H1 (cell line): ENCODE measurements around the gene PTBP3. TPM values are rescaled to one million over a fixed set of nuclear protein-coding genes. Genes with fewer than 3 reads are reported as not detected.

Source experiments
- polyA plus RNA-seq, 7 experiments: library from polyadenylated mRNA; depleted of rRNA in 3 of 7; stranded (reverse) in 5 of 7; unstranded in 2 of 7; fragments of >200 nt in 5 of 7; fragments of 200-250 nt in 2 of 7; gene quantifications; 1 replicate in 5 of 7; 2 replicates in 1 of 7; 4 replicates in 1 of 7; pipeline versions ENCODE4 v1.2.1 to v1.2.3, GENCODE V29; 2011 to 2013; ENCODE audit warnings: missing spikeins in 2 of 7, mixed read lengths in 2 of 7
- small RNA-seq: library from polyadenylated mRNA; stranded (forward); fragments of <200 nt; extraction: miRNeasy Mini kit (QIAGEN cat#:217004); gene quantifications from one replicate; pipeline ENCODE3, GENCODE V24; 2013; ENCODE audit not compliant: insufficient read depth
- total RNA-seq: library from RNA; stranded (reverse); fragmentation: NEBNext Ultra II Directional; extraction: Animal tissue kit (Norgen Biotek cat#: 25700); gene quantifications from 2 replicates; pipeline ENCODE4 v1.2.1, GENCODE V29; 2021

PTBP3 gene
- total and polyA plus RNA-seq, 2 of the 8 experiments (the other 6 are each of a cell fraction or from before 2014, with no cell fraction given), result 51.0 to 124 TPM

Small RNA genes within 50 kb of the gene (small RNA-seq; reads per million reads assigned to genes)
- gene RF00019 (not detected), gene RN7SL430P (not detected), gene RN7SL57P (not detected), gene RNA5SP295 (not detected)

Other genes starting within 250 kb of the PTBP3 start
- gene SUSD1, start 158.3 kb downstream of the PTBP3 start, total RNA-seq, result 6.9 and 7.2 TPM in 2 replicates
- 2.8 and 3.3 TPM in 2 replicates for gene SUSD1, start 158.3 kb downstream of the PTBP3 start, polyA plus RNA-seq (2011; rRNA removed)
- 15.4 and 16.4 TPM in 2 replicates for gene HSDL2, start 46.5 kb upstream of the PTBP3 start, total RNA-seq
- gene HSDL2, start 46.5 kb upstream of the PTBP3 start, polyA plus RNA-seq (2011; rRNA removed), result 3.1 and 6.6 TPM in 2 replicates
- 39.9 and 43.8 TPM in 2 replicates for gene KIAA1958, start 153.2 kb upstream of the PTBP3 start, total RNA-seq
- 11.4 and 13.1 TPM in 2 replicates for gene KIAA1958, start 153.2 kb upstream of the PTBP3 start, polyA plus RNA-seq (2011; rRNA removed)